Keratinocyte (primary cell): ENCODE data around the gene FBLN7. TPM values are rescaled to one million over a fixed set of nuclear protein-coding genes. Genes with fewer than 3 reads are reported as not detected.

Experiments used
- DNase-seq: peaks from one replicate; pipeline ENCODE4 v3.0.0-alpha.2; 2011; ENCODE audit warnings: low read depth, missing footprints, low spot score
- FAIRE-seq: peaks from 2 replicates; lab custom pipeline; 2011; peaks lifted over from hg19 to GRCh38; lab: Jason Lieb, UNC
- H2AFZ ChIP-seq: 2 replicates; pipeline ENCODE4 v1.6.0; 2012; ENCODE audit warnings: low read length, control low read depth, inconsistent platforms; ENCODE audit not compliant: control insufficient read depth
- H3K27ac ChIP-seq: 2 replicates; pipeline ENCODE4 v1.5.1; 2011; ENCODE audit warnings: low read length; ENCODE audit not compliant: control insufficient read depth, insufficient read depth
- H3K27me3 ChIP-seq: 3 replicates; pipeline ENCODE4 v1.6.0; 2011; ENCODE audit warnings: low read length; ENCODE audit not compliant: control insufficient read depth, insufficient read depth; ENCODE audit errors: extremely low read depth
- H3K36me3 ChIP-seq, 2 experiments: 2 replicates in 1 of 2; 3 replicates in 1 of 2; pipeline ENCODE4 v1.5.1; 2011; ENCODE audit warnings: low read length in 2 of 2, mild to moderate bottlenecking in 1 of 2; ENCODE audit not compliant: control insufficient read depth in 2 of 2, insufficient read depth in 2 of 2; ENCODE audit errors: extremely low read depth in 1 of 2
- H3K4me1 ChIP-seq: 3 replicates; pipeline ENCODE4 v1.5.1; 2011; ENCODE audit warnings: low read length; ENCODE audit not compliant: control insufficient read depth, insufficient read depth; ENCODE audit errors: extremely low read depth
- H3K4me2 ChIP-seq: 3 replicates; pipeline ENCODE4 v1.6.0; 2011; ENCODE audit warnings: low read depth, low read length; ENCODE audit not compliant: control insufficient read depth, insufficient read depth; ENCODE audit errors: extremely low read depth
- H3K4me3 ChIP-seq, 3 experiments: fragments of 200-600 bp in 1 of 3; sonication (generic) in 1 of 3; 2 replicates in 2 of 3; 3 replicates in 1 of 3; pipeline ENCODE4 v1.5.1; 2011 to 2016; ENCODE audit warnings: low read length in 3 of 3, mild to moderate bottlenecking in 3 of 3, control low read depth in 2 of 3, inconsistent platforms in 1 of 3, low read depth in 1 of 3, mixed read lengths in 1 of 3, mixed run types in 1 of 3, moderate library complexity in 1 of 3; ENCODE audit not compliant: control insufficient read depth in 2 of 3, insufficient read depth in 2 of 3; ENCODE audit errors: extremely low read depth in 1 of 3
- H3K79me2 ChIP-seq: 2 replicates; pipeline ENCODE4 v1.6.0; 2012; ENCODE audit warnings: low read length; ENCODE audit not compliant: control insufficient read depth, insufficient read depth
- H3K9ac ChIP-seq: 3 replicates; pipeline ENCODE4 v1.6.0; 2011; ENCODE audit warnings: low read length; ENCODE audit not compliant: control insufficient read depth, insufficient read depth; ENCODE audit errors: extremely low read depth
- H3K9me1 ChIP-seq: 3 replicates; pipeline ENCODE4 v1.6.0; 2011; ENCODE audit warnings: low read length; ENCODE audit not compliant: control insufficient read depth, insufficient read depth; ENCODE audit errors: extremely low read depth
- H3K9me3 ChIP-seq: 2 replicates; pipeline ENCODE4 v1.5.1; 2012; ENCODE audit warnings: low read depth, low read length; ENCODE audit not compliant: control insufficient read depth
- H4K20me1 ChIP-seq: 3 replicates; pipeline ENCODE4 v1.6.0; 2011; ENCODE audit warnings: low read length; ENCODE audit not compliant: control insufficient read depth, insufficient read depth; ENCODE audit errors: extremely low read depth
- EZH2 ChIP-seq: IDR thresholded peaks from one replicate; pipeline ENCODE4 v1.6.1; 2012; ENCODE audit warnings: inconsistent platforms, mild to moderate bottlenecking, low read length, moderate library complexity
- dilution Hi-C: fragments of 300-500 bp; cut with MboI; formaldehyde crosslinking; loops from one replicate; pipeline ENCODE4 v1.7.0; 2020; ENCODE audit warnings: low sequenced_read_pairs; ENCODE audit not compliant: extremely low pct_ligation_motif_present
- polyA plus RNA-seq, 5 experiments: library from polyadenylated mRNA; depleted of rRNA in 3 of 5; stranded (reverse) in 3 of 5; stranded (forward) in 1 of 5; unstranded in 1 of 5; fragments of >200 nt; gene quantifications; 1 replicate in 1 of 5; 2 replicates in 3 of 5; 3 replicates in 1 of 5; pipeline versions ENCODE4 v1.2.1 to v1.2.3, GENCODE V29; 2011 to 2012; ENCODE audit warnings: missing spikeins in 2 of 5, low read depth in 1 of 5, low replicate concordance in 1 of 5
- TF ChIP-seq, protein P1 (sequence below), 3 experiments: IDR thresholded peaks in 1 of 3; conservative IDR thresholded peaks in 1 of 3; optimal IDR thresholded peaks in 1 of 3; 2 replicates in 2 of 3; 3 replicates in 1 of 3; pipeline versions ENCODE3 to v1.5.1; 2011; ENCODE audit warnings: low read length in 3 of 3, mild to moderate bottlenecking in 3 of 3, moderate library complexity in 2 of 3, control low read depth in 1 of 3, inconsistent platforms in 1 of 3; ENCODE audit not compliant: insufficient read depth in 2 of 3; ENCODE audit errors: extremely low read depth in 1 of 3

The FBLN7 gene
- polyA plus RNA-seq, 1 donor (not counting 4 experiments of a cell fraction or from before 2014, with no cell fraction given) = not detected

GRCh38 chr2:112151271-112151670, 13.1 kb downstream of the FBLN7 start:
- H3K79me2 ChIP-seq = no peaks in the 10 kb centered on the region
- H3K36me3 ChIP-seq = no peaks in the 10 kb centered on the region
- DNase-seq (no peak), FAIRE-seq (no peak)
- no peaks in the 10 kb centered on the region for H3K9me3 ChIP-seq
- no peak overlapping the region for H3K27ac ChIP-seq
- H4K20me1 ChIP-seq = no peaks in the 10 kb centered on the region
- no peak overlapping the region for H3K4me2 ChIP-seq
- TF ChIP-seq, protein P1, sequence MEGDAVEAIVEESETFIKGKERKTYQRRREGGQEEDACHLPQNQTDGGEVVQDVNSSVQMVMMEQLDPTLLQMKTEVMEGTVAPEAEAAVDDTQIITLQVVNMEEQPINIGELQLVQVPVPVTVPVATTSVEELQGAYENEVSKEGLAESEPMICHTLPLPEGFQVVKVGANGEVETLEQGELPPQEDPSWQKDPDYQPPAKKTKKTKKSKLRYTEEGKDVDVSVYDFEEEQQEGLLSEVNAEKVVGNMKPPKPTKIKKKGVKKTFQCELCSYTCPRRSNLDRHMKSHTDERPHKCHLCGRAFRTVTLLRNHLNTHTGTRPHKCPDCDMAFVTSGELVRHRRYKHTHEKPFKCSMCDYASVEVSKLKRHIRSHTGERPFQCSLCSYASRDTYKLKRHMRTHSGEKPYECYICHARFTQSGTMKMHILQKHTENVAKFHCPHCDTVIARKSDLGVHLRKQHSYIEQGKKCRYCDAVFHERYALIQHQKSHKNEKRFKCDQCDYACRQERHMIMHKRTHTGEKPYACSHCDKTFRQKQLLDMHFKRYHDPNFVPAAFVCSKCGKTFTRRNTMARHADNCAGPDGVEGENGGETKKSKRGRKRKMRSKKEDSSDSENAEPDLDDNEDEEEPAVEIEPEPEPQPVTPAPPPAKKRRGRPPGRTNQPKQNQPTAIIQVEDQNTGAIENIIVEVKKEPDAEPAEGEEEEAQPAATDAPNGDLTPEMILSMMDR (optimal IDR thresholded peaks at IDR 0.05 in 1 of 3, IDR thresholded peaks at IDR 0.05 in 1 of 3, conservative IDR thresholded peaks at IDR 0.05 in 1 of 3; ENCODE audit: extremely low read depth in 1 of 3, insufficient read depth in 2 of 3, low read length in 3 of 3) = no peak
- H2AFZ ChIP-seq = no peak overlapping the region
- H3K4me3 ChIP-seq = no peak overlapping the region
- H3K4me1 ChIP-seq = peaks cover 13% of the 10 kb centered on the region
- H3K9me1 ChIP-seq = no peaks in the 10 kb centered on the region
- dilution Hi-C loops = no loop called here
- no peak overlapping the region for H3K9ac ChIP-seq
- H3K27me3 ChIP-seq = peaks cover 11% of the 10 kb centered on the region

GRCh38 chr2:112151701-112152440, 13.7 kb downstream of the FBLN7 start:
- H3K4me2 ChIP-seq = no peak overlapping the region
- peaks cover 11% of the 10 kb centered on the region for H3K27me3 ChIP-seq
- peaks cover 13% of the 10 kb centered on the region for H3K4me1 ChIP-seq
- TF ChIP-seq, protein P1 (optimal IDR thresholded peaks at IDR 0.05 in 1 of 3, IDR thresholded peaks at IDR 0.05 in 1 of 3, conservative IDR thresholded peaks at IDR 0.05 in 1 of 3; ENCODE audit: extremely low read depth in 1 of 3, insufficient read depth in 2 of 3, low read length in 3 of 3) = no peak
- no peak for TF ChIP-seq EZH2
- dilution Hi-C loops = no loop called here
- H3K9me1 ChIP-seq = no peaks in the 10 kb centered on the region
- DNase-seq (no peak), FAIRE-seq (no peak)
- H3K4me3 ChIP-seq = no peak overlapping the region
- no peak overlapping the region for H2AFZ ChIP-seq
- H3K9me3 ChIP-seq = no peaks in the 10 kb centered on the region
- no peaks in the 10 kb centered on the region for H4K20me1 ChIP-seq
- no peak overlapping the region for H3K27ac ChIP-seq
- H3K36me3 ChIP-seq = no peaks in the 10 kb centered on the region
- H3K79me2 ChIP-seq = no peaks in the 10 kb centered on the region
- no peak overlapping the region for H3K9ac ChIP-seq
